ENCODE results near the gene PRKCE. TPM values are rescaled to one million over a fixed set of nuclear protein-coding genes. Genes with fewer than 3 reads are reported as not detected.

The PRKCE gene
- total and polyA plus RNA-seq, 7 donors, result 3.0 to 21.9 (median 15.8) TPM

GRCh38 chr2:45765007-45765727 is 113.7 kb downstream of the PRKCE start:
- peak overlapping the region in 3 of 4 donors; percentile 47 to 68 (median 64) for H3K27ac ChIP-seq
- no peaks in the 10 kb centered on the region for H3K27me3 ChIP-seq
- no peaks in the 10 kb centered on the region for H3K36me3 ChIP-seq
- WGBS, 2 donors, result 73 to 80% methylated on average over 8 of the region's 8 CpGs
- peaks cover 0 to 54% (median 40%) of the 10 kb centered on the region in 4 donors for H3K4me1 ChIP-seq
- no peak for DNase-seq
- intact Hi-C loops (cut with DNase I), result loop anchor here (5.0 kb wide), 1 partner anchor 117 kb away; no protein-coding TSS in a partner anchor
- no peak overlapping the region for H3K4me3 ChIP-seq
- TF ChIP-seq CTCF (IDR thresholded peaks at IDR 0.05) (no peak), EP300 (IDR thresholded peaks at IDR 0.05) (no peak), POLR2AphosphoS5 (IDR thresholded peaks at IDR 0.05) (no peak), POLR2A (IDR thresholded peaks at IDR 0.05) (no peak)
- no peaks in the 10 kb centered on the region for H3K9me3 ChIP-seq

DNA sequence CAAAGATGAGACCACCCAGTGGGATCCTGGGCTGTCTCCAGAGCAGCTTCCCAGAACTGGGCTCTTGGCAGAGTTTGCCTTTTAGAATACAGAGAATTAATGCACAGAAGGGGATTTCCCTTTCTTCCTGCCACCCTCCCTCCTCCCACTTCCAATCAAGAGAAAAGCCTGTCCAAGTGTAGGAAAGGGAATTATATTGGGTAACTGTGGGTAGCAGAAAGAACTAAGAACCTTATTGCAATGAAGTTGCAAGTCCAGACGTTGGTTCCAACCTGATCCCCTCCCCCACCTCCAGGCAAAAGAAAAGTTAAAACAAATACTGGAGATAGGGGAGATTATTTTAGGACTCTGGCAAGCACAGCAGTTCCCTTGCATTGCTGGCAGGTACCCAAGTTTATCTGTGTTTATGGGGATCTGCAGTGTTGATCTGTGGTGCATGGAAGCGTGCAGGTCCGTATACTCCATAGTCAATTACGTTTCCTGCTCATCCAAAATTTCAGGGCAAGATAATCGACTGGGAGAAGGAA is 114.3 kb downstream of the PRKCE start:
- WGBS, 2 donors, result 15 to 59% methylated on average over 5 of the region's 5 CpGs
- intact Hi-C loops (cut with DNase I), result loop anchor here (5.0 kb wide), 1 partner anchor 117 kb away; no protein-coding TSS in a partner anchor
- Histone ChIP-seq H3K27ac (peak overlapping the region in 3 of 4 donors; percentile 47 to 68 (median 64)), H3K36me3 (no peaks in the 10 kb centered on the region), H3K9me3 (no peaks in the 10 kb centered on the region), H3K4me1 (peaks cover 0 to 60% (median 44%) of the 10 kb centered on the region in 4 donors), H3K27me3 (no peaks in the 10 kb centered on the region), H3K4me3 (no peak overlapping the region)
- no peak for DNase-seq
- no peak for TF ChIP-seq EP300 (IDR thresholded peaks at IDR 0.05)
- TF ChIP-seq CTCF (IDR thresholded peaks at IDR 0.05), result no peak
- TF ChIP-seq POLR2A (IDR thresholded peaks at IDR 0.05), result no peak
- TF ChIP-seq POLR2AphosphoS5 (IDR thresholded peaks at IDR 0.05), result no peak

GRCh38 chr2:45768208-45768607 is 116.7 kb downstream of the PRKCE start:
- Histone ChIP-seq H3K36me3 (no peaks in the 10 kb centered on the region), H3K27ac (peak overlapping the region in 1 of 4 donors; percentile 5), H3K9me3 (no peaks in the 10 kb centered on the region), H3K4me1 (peaks cover 0 to 72% (median 54%) of the 10 kb centered on the region in 4 donors), H3K27me3 (no peaks in the 10 kb centered on the region), H3K4me3 (no peak overlapping the region)
- DNase-seq, result no peak
- TF ChIP-seq EP300 (IDR thresholded peaks at IDR 0.05), result no peak
- no peak for TF ChIP-seq POLR2AphosphoS5 (IDR thresholded peaks at IDR 0.05)
- no peak for TF ChIP-seq POLR2A (IDR thresholded peaks at IDR 0.05)
- no peak for TF ChIP-seq CTCF (IDR thresholded peaks at IDR 0.05)
- intact Hi-C loops (cut with DNase I), result loop anchor here (5.0 kb wide), 1 partner anchor 114 kb away; no protein-coding TSS in a partner anchor
- WGBS, 2 donors, result 93% methylated on average over 3 of the region's 3 CpGs

DNA sequence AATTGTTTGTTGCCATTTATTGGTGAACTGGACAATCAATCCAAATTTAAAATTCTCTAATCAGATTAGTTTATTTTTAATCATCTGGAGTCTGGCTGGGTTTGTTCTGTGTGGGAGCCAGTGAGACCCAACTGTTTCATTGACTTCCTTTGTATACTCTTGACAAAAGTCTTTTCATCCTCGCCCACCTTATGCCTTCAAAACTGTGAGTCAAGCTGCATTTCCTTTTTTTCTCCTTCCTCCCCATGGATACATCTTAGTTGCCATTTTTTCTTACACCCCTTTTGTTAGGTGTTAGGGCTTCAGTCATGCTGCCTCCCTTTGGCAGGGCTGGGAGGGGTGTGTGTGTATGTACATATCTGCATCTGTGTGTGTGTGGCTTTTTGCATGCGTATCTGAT is 117.6 kb downstream of the PRKCE start:
- WGBS, 2 donors, result 95 to 96% methylated on average over 2 of the region's 2 CpGs
- intact Hi-C loops (cut with DNase I), result loop anchor here (5.0 kb wide), 1 partner anchor 113 kb away; no protein-coding TSS in a partner anchor
- H3K4me3 ChIP-seq, result no peak overlapping the region
- TF ChIP-seq EP300 (IDR thresholded peaks at IDR 0.05) (no peak), POLR2A (IDR thresholded peaks at IDR 0.05) (no peak), POLR2AphosphoS5 (IDR thresholded peaks at IDR 0.05) (no peak), CTCF (IDR thresholded peaks at IDR 0.05) (no peak)
- H3K36me3 ChIP-seq, result no peaks in the 10 kb centered on the region
- H3K9me3 ChIP-seq, result no peaks in the 10 kb centered on the region
- DNase-seq, result no peak
- H3K27ac ChIP-seq, result no peak overlapping the region
- no peaks in the 10 kb centered on the region for H3K27me3 ChIP-seq
- H3K4me1 ChIP-seq, result peaks cover 0 to 64% (median 46%) of the 10 kb centered on the region in 4 donors

Data from sigmoid colon (tissue), 7 donors.